ENCODE results near the gene CLDN1. TPM values are rescaled to one million over a fixed set of nuclear protein-coding genes. Genes with fewer than 3 reads are reported as not detected.

CLDN1 gene
- total RNA-seq, 1 experiment from 2014 or later, result 0.62 TPM

DNA sequence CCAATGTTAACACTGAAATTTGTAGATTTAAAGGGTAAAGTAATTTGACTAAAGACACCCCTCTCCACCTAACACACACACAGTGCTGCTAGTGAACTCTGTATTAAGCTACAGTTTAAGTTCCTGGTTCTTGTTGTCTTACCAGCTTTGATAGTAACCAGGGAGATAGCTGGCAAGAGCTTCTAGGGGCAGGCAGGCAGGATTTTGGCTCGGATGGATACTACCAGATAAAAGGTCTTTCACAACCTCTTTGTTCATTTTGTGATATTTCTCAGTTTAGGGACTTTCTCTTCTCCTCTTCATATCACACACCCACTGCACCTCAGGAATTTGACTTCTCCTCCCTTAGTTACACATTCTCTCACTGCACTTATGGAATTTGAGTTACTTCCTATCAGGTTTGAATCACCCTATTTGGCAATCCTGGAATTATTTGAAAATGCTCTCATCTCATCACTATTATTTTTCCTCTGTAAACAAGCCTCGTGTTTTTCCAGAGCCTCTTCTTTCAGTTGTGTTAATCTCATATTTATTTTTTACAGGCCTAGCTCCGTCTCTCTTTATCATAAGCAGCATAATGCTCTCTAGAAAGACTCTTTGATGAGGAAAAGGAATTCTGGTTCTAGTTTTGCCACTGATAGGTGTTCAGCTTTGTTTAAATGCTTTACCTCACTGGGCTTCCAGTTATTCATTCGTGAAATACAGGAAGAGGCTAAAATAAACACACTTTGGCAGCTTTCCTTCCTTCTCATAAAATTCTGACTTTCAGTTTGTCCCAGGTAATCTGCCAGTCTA is 23.0 kb upstream of the CLDN1 start:
- H3K27me3 ChIP-seq (ENCODE audit: control insufficient read depth, insufficient read depth, low read length), result no peaks in the 10 kb centered on the region
- H3K4me3 ChIP-seq (ENCODE audit: insufficient read depth, low read depth, low read length), result no peak overlapping the region
- DNase-seq, result no peak
- H3K36me3 ChIP-seq (replicated peaks; ENCODE audit: control insufficient read depth, insufficient read depth, low read length), result no peaks in the 10 kb centered on the region

DNA sequence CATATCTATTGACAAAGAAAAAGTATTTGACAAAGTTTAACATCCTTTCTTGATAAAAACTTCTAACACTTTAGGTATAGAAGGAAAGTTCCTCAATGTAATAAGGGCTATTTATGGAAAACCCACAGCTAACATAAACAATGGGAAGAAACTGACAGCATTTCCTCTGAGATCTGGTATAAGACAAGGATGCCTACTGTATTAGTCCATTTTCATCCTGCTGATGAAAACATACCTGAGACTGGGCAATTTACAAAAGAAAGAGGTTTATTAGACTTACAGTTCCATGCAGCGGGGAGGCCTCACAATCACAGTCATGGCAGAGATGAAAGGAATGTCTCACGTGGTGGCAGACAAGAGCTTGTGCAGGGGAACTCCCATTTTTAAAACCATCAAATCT is 17.8 kb upstream of the CLDN1 start:
- no peak overlapping the region for H3K4me3 ChIP-seq (ENCODE audit: insufficient read depth, low read depth, low read length)
- no peak for DNase-seq
- H3K36me3 ChIP-seq (replicated peaks; ENCODE audit: control insufficient read depth, insufficient read depth, low read length), result no peaks in the 10 kb centered on the region
- no peaks in the 10 kb centered on the region for H3K27me3 ChIP-seq (ENCODE audit: control insufficient read depth, insufficient read depth, low read length)

DNA sequence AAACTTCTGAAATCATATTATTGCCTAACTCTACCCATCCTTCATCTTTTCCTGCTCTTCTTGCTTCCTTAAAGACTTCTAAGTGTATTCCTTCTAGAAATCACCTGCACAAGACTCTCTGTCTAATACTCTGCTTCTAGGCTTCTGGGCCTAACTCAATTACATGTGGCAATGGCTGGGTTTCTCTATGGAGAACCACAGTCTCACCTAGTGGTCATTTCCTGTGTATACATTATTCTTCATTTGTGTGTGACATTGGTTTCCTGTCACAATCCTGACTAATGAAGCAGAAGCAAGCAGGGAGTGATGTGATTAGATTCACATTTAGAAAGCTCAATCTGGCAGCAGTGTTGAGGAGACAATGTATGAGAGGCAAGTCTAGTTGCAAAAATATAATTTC is 16.9 kb upstream of the CLDN1 start:
- no peaks in the 10 kb centered on the region for H3K27me3 ChIP-seq (ENCODE audit: control insufficient read depth, insufficient read depth, low read length)
- no peak overlapping the region for H3K4me3 ChIP-seq (ENCODE audit: insufficient read depth, low read depth, low read length)
- H3K36me3 ChIP-seq (replicated peaks; ENCODE audit: control insufficient read depth, insufficient read depth, low read length), result no peaks in the 10 kb centered on the region
- no peak for DNase-seq

DNA sequence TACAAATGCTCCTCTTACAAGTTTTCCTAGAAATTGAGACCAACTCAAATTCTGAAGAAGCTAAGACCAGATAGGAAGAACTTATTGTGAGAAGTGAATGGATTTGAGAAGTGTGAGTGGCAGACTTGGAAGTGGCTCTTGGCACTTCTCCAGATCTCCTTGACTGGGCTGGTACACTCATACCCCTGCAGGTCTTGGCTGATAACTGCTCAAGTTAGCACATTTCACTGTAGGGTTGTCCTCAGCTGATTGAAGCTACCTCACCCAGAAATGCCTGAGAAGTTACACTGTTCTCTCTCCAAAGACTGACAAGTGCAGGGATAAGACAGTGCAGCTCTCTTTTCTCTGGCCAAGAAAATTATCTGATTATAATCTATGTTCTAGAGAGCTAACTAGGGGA is 16.5 kb upstream of the CLDN1 start:
- H3K36me3 ChIP-seq (replicated peaks; ENCODE audit: control insufficient read depth, insufficient read depth, low read length), result no peaks in the 10 kb centered on the region
- DNase-seq, result no peak
- no peaks in the 10 kb centered on the region for H3K27me3 ChIP-seq (ENCODE audit: control insufficient read depth, insufficient read depth, low read length)
- no peak overlapping the region for H3K4me3 ChIP-seq (ENCODE audit: insufficient read depth, low read depth, low read length)

DNA sequence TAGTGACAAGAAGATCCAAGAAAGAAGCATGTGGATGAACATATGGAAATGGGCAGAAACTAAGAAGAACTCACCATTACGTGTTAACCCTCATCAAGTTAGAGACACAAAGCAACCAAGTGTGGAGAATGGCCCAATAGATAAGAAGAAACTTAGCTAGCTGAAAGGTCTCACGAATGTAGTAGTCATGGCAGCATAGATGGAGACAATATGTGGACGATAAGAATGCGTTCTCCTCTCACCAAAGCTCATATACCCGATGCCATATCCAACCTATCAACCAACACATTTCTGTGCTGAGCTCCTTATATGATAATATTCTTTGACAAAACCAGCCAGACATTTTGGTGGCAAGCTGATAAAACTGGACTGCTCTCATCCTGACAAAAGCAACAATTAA is 15.1 kb upstream of the CLDN1 start:
- Histone ChIP-seq H3K27me3 (ENCODE audit: control insufficient read depth, insufficient read depth, low read length) (no peaks in the 10 kb centered on the region), H3K4me3 (ENCODE audit: insufficient read depth, low read depth, low read length) (no peak overlapping the region), H3K36me3 (replicated peaks; ENCODE audit: control insufficient read depth, insufficient read depth, low read length) (no peaks in the 10 kb centered on the region)
- DNase-seq, result no peak

DNA sequence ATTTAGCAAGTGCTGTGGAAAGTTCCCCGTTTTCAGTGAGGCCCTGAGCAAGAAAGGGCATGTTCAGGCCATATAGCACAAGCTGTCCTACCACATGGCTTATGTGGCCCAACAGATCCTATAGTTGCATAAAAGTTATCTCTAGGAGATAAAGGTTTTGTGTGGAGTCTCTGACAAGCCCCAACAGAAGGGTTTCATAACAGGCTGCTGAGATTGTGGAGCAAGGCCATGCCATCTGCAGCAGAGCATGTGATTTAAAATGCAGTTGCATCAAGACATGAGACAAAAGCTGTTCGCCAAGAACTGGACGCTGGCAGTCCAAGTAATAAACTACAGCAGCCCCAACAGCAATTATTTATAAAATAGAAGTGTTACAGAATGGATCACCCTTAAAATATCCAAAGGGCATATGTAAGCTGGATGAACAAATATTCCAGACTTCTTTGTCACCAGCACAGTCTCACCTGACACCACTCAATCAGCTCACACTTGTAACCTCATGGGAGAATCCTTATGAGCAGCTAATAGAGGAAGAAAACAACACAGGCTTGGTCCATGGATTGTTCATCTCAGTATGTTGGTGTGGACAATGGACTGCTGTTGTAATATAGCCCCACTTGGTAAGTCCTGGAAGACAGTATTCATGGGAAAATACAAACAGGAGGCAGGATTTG is 14.4 kb upstream of the CLDN1 start:
- H3K4me3 ChIP-seq (ENCODE audit: insufficient read depth, low read depth, low read length), result no peak overlapping the region
- H3K36me3 ChIP-seq (replicated peaks; ENCODE audit: control insufficient read depth, insufficient read depth, low read length), result no peaks in the 10 kb centered on the region
- no peaks in the 10 kb centered on the region for H3K27me3 ChIP-seq (ENCODE audit: control insufficient read depth, insufficient read depth, low read length)
- no peak for DNase-seq

DNA sequence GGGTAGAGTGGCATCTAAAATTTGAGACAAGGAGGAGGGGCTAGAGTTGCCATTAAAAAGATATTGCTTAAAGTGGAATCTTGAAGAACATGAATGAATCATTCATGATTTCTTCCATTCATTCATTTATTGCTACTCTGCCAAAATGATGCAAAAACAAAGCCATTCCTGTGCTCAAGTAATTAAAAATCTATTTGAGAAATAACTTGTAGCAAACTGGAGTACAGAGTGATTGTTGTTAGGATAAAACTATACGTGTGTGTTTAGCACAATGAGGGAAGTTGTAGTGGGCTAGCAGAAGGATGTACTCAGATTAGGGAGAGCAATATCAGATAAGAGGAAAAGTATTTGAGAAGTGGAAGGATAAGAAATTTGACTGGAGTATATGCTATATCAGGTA is 11.7 kb upstream of the CLDN1 start:
- DNase-seq, result no peak
- Histone ChIP-seq H3K36me3 (replicated peaks; ENCODE audit: control insufficient read depth, insufficient read depth, low read length) (no peaks in the 10 kb centered on the region), H3K27me3 (ENCODE audit: control insufficient read depth, insufficient read depth, low read length) (no peaks in the 10 kb centered on the region)

DNA sequence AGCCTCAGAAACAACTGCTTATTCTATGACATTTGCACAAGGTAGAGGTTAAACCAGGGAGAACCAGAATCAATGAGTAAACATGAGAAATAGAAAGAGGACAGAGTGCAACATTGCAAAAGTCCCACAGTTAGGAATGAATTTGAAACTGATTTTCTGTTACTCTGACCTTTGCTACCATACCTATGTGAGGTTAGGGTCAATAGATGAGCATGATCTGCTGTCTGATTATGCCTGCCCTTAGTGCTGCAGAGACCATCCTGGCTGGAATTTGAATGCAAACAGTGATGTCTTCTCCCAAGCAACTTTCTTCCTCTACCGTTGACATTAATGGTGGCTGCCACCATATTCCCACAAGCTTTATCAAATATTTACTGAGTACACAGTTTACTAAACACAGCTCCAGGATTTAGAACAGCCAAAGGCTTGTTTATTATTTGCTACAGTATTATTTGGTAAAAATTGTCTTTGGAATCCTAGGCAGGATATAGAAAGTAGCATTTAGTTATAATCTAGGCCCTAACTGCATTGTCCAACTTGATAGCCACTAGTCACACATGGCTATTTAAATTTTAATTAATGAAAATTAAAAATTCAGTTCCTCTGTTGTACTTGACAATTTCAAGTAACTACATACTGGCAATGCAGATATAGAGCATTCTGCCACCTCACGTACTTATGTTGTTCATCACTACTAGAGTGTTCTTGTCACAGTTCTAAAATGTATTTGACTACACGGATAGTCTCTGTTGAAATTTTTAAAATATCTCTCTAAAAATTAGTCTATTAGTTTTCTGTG is 8.9 kb upstream of the CLDN1 start:
- Histone ChIP-seq H3K36me3 (replicated peaks; ENCODE audit: control insufficient read depth, insufficient read depth, low read length) (no peaks in the 10 kb centered on the region), H3K27me3 (ENCODE audit: control insufficient read depth, insufficient read depth, low read length) (no peaks in the 10 kb centered on the region), H3K4me3 (ENCODE audit: insufficient read depth, low read depth, low read length) (no peak overlapping the region)
- no peak for DNase-seq

More for the DNA sequence above, 11.7 kb upstream of the CLDN1 start:
- H3K4me3 ChIP-seq (ENCODE audit: insufficient read depth, low read depth, low read length), result no peak overlapping the region

DNA sequence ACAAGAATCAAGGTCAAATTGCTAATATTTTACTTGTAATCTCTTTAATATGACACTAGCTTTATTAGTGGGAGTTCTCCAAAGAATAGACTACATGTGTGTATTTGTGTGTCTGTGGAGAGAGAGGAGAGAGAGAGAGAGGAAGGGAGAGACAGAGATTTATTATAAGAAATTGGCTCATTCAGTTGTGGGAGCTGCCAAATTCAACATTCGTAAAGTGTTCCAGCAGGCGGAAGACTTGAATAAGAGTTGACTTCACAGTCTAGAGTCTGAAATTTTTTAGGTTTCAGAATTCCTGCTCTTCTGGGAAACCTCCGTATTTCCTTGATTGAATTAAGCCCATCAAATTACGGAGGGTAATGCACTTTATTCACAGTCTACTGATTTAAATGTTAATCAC is 4.7 kb upstream of the CLDN1 start:
- no peak for DNase-seq
- Histone ChIP-seq H3K4me3 (ENCODE audit: insufficient read depth, low read depth, low read length) (no peak overlapping the region), H3K36me3 (replicated peaks; ENCODE audit: control insufficient read depth, insufficient read depth, low read length) (no peaks in the 10 kb centered on the region), H3K27me3 (ENCODE audit: control insufficient read depth, insufficient read depth, low read length) (peaks cover 10% of the 10 kb centered on the region)

DNA sequence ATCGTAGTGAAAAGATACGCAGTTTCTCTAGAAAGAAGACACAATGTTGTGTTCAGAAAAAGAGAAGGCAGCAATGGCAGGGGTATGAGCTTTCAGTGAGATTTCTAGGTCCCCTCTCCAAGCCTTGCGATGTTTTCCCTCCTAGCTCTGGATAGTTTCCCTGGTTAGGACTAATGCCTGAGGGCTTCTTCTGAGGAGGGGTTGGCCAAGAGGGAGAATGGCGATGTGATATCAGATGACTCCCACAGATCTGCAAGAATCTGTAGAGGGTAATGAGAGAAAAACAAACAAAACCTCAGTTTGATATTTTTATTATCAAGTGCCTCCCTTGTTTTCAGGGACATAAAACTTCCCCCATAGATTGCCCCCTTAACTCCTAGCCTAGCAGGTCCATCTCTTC is 4.1 kb upstream of the CLDN1 start:
- H3K36me3 ChIP-seq (replicated peaks; ENCODE audit: control insufficient read depth, insufficient read depth, low read length), result no peaks in the 10 kb centered on the region
- DNase-seq, result no peak
- no peak overlapping the region for H3K4me3 ChIP-seq (ENCODE audit: insufficient read depth, low read depth, low read length)
- H3K27me3 ChIP-seq (ENCODE audit: control insufficient read depth, insufficient read depth, low read length), result peaks cover 16% of the 10 kb centered on the region

DNA sequence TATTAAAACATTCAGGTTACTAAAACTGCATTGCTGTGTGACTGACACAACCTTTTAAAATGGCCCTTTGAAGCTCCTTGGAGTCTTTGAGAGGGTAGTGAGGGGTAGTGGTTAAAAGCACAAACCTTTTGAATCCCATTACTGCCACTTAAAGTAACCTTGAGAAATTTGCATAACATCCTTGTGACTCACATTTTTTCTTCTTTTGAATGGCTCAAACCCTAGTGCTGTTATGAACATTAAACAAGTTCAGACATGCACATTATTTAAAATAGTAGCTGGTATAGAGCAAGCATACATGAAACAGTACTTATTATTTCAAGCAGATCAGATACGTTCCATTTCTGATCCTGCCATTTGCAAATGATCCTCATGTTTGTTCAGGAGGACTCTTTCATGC is 3.7 kb upstream of the CLDN1 start:
- no peaks in the 10 kb centered on the region for H3K36me3 ChIP-seq (replicated peaks; ENCODE audit: control insufficient read depth, insufficient read depth, low read length)
- DNase-seq, result no peak
- H3K4me3 ChIP-seq (ENCODE audit: insufficient read depth, low read depth, low read length), result no peak overlapping the region
- H3K27me3 ChIP-seq (ENCODE audit: control insufficient read depth, insufficient read depth, low read length), result peaks cover 18% of the 10 kb centered on the region

DNA sequence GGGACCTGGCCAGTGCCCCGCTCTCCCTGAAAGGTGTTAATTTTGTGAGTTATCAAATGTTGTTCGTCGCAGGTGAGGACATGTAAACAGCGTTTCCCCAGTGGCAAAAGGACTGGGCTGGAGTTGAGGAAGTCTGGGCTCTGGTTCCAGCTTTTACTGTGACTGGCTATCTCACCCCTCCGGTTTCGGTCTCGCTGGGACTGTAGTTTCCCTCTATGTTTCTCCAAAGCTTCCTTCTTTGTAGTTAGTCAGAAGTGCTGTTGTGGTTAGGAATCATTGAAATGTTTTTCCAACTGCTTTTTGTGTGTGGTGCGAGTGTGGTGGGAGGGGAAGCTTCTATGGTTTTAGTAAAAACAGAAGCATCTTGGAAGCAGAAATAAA is 990 bp upstream of the CLDN1 start:
- Histone ChIP-seq H3K4me3 (ENCODE audit: insufficient read depth, low read depth, low read length) (no peak overlapping the region), H3K27me3 (ENCODE audit: control insufficient read depth, insufficient read depth, low read length) (peaks cover 18% of the 10 kb centered on the region), H3K36me3 (replicated peaks; ENCODE audit: control insufficient read depth, insufficient read depth, low read length) (no peaks in the 10 kb centered on the region)
- DNase-seq, result peak; percentile 5

DNA sequence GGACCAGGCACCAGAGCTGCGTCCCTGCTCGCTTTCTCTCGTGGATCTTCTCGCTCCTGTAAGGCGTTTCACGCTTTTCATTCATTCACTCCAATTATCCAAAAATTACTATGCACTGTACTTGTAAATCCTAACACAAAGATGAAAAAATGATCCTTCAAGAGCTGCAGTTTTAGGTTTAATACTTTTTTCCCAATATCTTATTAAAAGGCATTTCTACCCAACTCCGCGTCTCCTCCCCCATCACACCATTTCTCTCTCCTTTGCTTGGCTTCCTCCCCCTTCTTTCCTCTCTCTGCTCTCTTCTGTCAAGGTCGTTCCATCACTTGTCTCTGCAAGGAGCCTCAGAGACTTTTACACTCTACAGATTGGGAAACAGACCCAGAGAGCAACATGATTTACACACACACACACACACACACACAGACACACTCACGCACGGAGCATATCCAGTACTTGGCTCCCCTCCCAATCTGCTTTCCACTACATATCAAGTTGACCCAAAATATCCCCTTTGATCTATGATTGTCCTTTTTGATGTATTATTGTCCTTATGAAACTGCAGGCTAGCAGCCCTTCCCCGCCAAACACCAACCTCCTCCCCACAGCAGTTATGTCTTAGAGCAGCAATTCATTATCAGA is 479 bp upstream of the CLDN1 start:
- peak overlapping the region; percentile 2; the same call in 1 of the 2 replicates for H3K4me3 ChIP-seq (ENCODE audit: insufficient read depth, low read depth, low read length)
- peaks cover 18% of the 10 kb centered on the region for H3K27me3 ChIP-seq (ENCODE audit: control insufficient read depth, insufficient read depth, low read length)
- peak; percentile 9 for DNase-seq
- no peaks in the 10 kb centered on the region for H3K36me3 ChIP-seq (replicated peaks; ENCODE audit: control insufficient read depth, insufficient read depth, low read length)

DNA sequence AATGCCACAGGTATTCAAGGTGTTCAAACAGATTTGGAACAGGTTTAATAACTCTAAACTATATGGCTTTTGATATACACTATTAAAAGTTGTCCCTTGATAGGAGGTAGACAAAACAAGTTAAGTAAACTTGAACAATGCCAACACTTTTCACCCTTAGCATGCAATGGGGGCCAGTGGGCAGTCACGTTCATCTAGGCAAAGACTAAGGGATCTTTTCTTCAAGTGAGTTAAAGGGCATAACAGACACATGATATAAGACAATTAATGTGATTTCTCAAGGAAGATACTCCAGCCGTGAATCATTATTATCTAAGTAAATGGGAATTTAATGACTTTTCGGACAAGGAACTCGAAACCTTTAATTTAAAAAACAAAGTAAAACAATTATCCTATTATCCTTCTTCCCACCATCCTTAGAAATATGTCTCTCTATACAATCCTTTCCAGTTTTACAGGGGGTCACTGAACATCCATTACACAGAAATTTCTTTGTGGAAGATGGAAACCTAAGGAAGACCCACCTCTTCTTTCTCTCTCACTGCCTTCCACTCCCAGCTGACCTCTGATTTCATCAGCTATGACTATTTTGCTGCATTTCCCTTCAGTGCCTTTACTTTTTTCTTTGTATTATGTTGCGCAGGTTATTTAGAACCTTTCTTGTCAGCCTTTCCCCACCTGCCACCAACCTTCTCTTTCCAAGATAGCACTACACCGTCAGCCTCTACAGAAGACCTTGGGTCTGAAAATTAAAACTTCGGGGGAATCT is 1.5 kb downstream of the CLDN1 start:
- H3K4me3 ChIP-seq (ENCODE audit: insufficient read depth, low read depth, low read length), result no peak overlapping the region
- no peak for DNase-seq
- peaks cover 18% of the 10 kb centered on the region for H3K27me3 ChIP-seq (ENCODE audit: control insufficient read depth, insufficient read depth, low read length)
- no peaks in the 10 kb centered on the region for H3K36me3 ChIP-seq (replicated peaks; ENCODE audit: control insufficient read depth, insufficient read depth, low read length)

Data from H7 (cell line).